Suprapubic skin (tissue), 3 donors: ENCODE data around the gene CNOT6L.

Experiments used
- POLR2A ChIP-seq, 2 donors: fragments of 450-650 bp; IDR thresholded peaks; one replicate each; pipeline ENCODE4 v1.6.1; 2017; ENCODE audit warnings: antibody characterized with exemption in 2 of 2, mild to moderate bottlenecking in 2 of 2, moderate library complexity in 2 of 2
- TF ChIP-seq, protein P1 (sequence below), 2 donors: fragments of 200-600 bp in 1 of 2; fragments of 450-650 bp in 1 of 2; sonication (generic) in 1 of 2; IDR thresholded peaks; one replicate each; pipeline ENCODE4 v1.5.1; 2016 to 2019; ENCODE audit warnings: antibody characterized with exemption in 2 of 2, mild to moderate bottlenecking in 1 of 2, moderate library complexity in 1 of 2

GRCh38 chr4:77821775-77822174, 2.6 kb upstream of the CNOT6L start:
- no peak for TF ChIP-seq POLR2A (IDR thresholded peaks at IDR 0.05)
- TF ChIP-seq, protein P1, sequence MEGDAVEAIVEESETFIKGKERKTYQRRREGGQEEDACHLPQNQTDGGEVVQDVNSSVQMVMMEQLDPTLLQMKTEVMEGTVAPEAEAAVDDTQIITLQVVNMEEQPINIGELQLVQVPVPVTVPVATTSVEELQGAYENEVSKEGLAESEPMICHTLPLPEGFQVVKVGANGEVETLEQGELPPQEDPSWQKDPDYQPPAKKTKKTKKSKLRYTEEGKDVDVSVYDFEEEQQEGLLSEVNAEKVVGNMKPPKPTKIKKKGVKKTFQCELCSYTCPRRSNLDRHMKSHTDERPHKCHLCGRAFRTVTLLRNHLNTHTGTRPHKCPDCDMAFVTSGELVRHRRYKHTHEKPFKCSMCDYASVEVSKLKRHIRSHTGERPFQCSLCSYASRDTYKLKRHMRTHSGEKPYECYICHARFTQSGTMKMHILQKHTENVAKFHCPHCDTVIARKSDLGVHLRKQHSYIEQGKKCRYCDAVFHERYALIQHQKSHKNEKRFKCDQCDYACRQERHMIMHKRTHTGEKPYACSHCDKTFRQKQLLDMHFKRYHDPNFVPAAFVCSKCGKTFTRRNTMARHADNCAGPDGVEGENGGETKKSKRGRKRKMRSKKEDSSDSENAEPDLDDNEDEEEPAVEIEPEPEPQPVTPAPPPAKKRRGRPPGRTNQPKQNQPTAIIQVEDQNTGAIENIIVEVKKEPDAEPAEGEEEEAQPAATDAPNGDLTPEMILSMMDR (IDR thresholded peaks at IDR 0.05) = no peak
